SK-N-SH treated with all-trans-retinoic acid at 6 μM for 48 hours (cell line): ENCODE data around the gene MYO18A.

Experiments used
- ARNTL ChIP-seq: fragments of 450-650 bp; formaldehyde crosslinking; IDR thresholded peaks from 2 replicates; pipeline ENCODE4 v1.5.0; 2020; ENCODE audit warnings: low read depth, mild to moderate bottlenecking, moderate library complexity, borderline replicate concordance
- CSDC2 ChIP-seq: fragments of 250-450 bp; sonication (Bioruptor Pico); IDR thresholded peaks from 2 replicates; pipeline ENCODE4 v1.5.0; 2020; ENCODE audit warnings: mild to moderate bottlenecking, moderate library complexity
- RARB ChIP-seq: fragments of 250-450 bp; sonication (Bioruptor Pico); IDR thresholded peaks from 2 replicates; pipeline ENCODE4 v1.8.0; 2021; ENCODE audit warnings: mild to moderate bottlenecking, moderate library complexity
- SNAI2 ChIP-seq: fragments of 250-450 bp; sonication (Bioruptor Pico); IDR thresholded peaks from 2 replicates; pipeline ENCODE4 v1.5.0; 2020; ENCODE audit warnings: mild to moderate bottlenecking, moderate library complexity
- ZNF565 ChIP-seq: fragments of 450-650 bp; formaldehyde crosslinking; conservative IDR thresholded peaks from 2 replicates; pipeline ENCODE4 v1.5.0; 2020; ENCODE audit warnings: low read depth, mild to moderate bottlenecking, moderate library complexity
- TF ChIP-seq, protein P1 (sequence below): fragments of 250-450 bp; sonication (Bioruptor Pico); IDR thresholded peaks from 2 replicates; pipeline ENCODE4 v1.8.0; 2020; ENCODE audit warnings: mild to moderate bottlenecking, moderate library complexity, borderline replicate concordance
- TF ChIP-seq, protein P2 (sequence below): fragments of 250-450 bp; sonication (Bioruptor Pico); IDR thresholded peaks from 2 replicates; pipeline ENCODE4 v1.5.1; 2020; ENCODE audit warnings: low read depth, mild to moderate bottlenecking, moderate library complexity

DNA sequence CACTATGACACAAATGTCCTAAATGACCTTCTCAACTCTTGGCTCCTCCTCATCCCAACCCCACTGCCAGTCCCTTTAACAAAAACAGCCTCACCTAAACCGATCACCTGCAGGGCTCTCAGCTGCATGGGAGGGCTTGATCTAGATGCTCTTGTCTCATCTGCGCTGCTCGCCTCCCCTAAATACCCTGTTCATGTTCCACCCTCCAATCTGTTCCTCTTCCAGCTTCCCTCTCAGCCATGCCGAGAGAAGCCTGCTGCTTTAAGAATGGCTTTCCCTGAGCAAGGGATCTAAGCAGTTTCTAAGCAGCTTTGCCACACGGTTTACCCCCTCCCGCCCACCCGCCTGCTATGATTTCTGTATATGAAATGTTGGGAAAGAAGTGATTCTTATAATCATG, 113.6 kb downstream of the MYO18A start:
- TF ChIP-seq SNAI2, result no peak
- TF ChIP-seq ARNTL, result no peak
- TF ChIP-seq RARB (CRISPR knock-in tag), result no peak
- no peak for TF ChIP-seq CSDC2 (CRISPR knock-in tag)
- TF ChIP-seq, protein P1, sequence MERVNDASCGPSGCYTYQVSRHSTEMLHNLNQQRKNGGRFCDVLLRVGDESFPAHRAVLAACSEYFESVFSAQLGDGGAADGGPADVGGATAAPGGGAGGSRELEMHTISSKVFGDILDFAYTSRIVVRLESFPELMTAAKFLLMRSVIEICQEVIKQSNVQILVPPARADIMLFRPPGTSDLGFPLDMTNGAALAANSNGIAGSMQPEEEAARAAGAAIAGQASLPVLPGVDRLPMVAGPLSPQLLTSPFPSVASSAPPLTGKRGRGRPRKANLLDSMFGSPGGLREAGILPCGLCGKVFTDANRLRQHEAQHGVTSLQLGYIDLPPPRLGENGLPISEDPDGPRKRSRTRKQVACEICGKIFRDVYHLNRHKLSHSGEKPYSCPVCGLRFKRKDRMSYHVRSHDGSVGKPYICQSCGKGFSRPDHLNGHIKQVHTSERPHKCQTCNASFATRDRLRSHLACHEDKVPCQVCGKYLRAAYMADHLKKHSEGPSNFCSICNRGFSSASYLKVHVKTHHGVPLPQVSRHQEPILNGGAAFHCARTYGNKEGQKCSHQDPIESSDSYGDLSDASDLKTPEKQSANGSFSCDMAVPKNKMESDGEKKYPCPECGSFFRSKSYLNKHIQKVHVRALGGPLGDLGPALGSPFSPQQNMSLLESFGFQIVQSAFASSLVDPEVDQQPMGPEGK, result no peak
- TF ChIP-seq ZNF565 (CRISPR knock-in tag), result no peak
- TF ChIP-seq, protein P2, sequence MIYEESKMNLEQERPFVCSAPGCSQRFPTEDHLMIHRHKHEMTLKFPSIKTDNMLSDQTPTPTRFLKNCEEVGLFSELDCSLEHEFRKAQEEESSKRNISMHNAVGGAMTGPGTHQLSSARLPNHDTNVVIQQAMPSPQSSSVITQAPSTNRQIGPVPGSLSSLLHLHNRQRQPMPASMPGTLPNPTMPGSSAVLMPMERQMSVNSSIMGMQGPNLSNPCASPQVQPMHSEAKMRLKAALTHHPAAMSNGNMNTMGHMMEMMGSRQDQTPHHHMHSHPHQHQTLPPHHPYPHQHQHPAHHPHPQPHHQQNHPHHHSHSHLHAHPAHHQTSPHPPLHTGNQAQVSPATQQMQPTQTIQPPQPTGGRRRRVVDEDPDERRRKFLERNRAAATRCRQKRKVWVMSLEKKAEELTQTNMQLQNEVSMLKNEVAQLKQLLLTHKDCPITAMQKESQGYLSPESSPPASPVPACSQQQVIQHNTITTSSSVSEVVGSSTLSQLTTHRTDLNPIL, result no peak
